Fibroblast of the aortic adventitia (primary cell): Measurements from ENCODE around the gene SLC16A10. TPM values are rescaled to one million over a fixed set of nuclear protein-coding genes. Genes with fewer than 3 reads are reported as not detected.

Source experiments
- DNase-seq: peaks from one replicate; pipeline ENCODE4 v3.0.0-alpha.2; 2010; ENCODE audit warnings: low read depth
- H3K4me3 ChIP-seq: 2 replicates; pipeline ENCODE4 v1.5.1; 2011; ENCODE audit warnings: low read depth, mild to moderate bottlenecking, control low read depth, low read length, moderate library complexity
- CTCF ChIP-seq: IDR thresholded peaks from 2 replicates; pipeline ENCODE4 v1.5.1; 2011; ENCODE audit warnings: mild to moderate bottlenecking, low read length, control low read depth, inconsistent platforms; ENCODE audit not compliant: insufficient read depth
- total RNA-seq: library from RNA; depleted of rRNA; stranded (reverse); fragments of >200 nt; gene quantifications from 2 replicates; pipeline ENCODE4 v1.2.3, GENCODE V29; 2012; ENCODE audit warnings: low replicate concordance

SLC16A10 gene
- total RNA-seq, 1 donor, result not detected

DNA sequence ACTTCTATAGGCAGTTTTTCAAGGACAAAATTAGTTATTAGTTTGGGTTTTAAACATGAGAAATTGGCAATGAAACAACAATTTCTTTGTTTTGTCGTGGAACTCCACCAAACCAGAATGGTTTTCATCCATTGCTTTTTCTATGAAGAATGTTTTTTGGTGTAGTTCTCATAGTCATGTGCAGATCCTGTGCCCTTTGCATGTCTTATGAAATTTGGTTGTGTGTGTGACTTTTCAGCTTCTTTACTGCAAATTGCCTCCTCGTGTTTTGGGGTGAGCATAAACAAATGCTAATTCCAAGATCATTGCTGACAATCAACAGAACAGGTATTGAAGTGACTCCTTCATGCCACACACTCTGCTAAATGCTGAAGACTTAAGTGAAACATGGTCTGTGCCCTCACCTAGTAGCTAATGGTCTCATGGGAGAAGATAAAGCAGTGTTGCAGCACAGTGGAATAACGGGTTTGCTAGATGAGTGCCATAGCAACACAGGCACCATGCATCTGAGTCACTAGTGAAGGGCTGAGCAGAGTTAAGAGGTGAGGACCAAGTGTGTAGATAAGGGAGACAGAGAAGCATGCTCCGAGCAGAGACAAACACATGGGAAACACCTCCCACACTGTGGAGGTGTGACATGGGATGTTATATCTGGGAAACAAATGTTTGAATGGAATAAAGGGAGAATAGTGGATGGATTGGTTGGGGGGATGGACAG is 120.0 kb downstream of the SLC16A10 start:
- TF ChIP-seq CTCF, result no peak
- peak; percentile 16 for DNase-seq
- H3K4me3 ChIP-seq, result no peak overlapping the region

- no peak overlapping the region for H3K4me3 ChIP-seq
- no peak for TF ChIP-seq CTCF
- no peak for DNase-seq
These were observed 121.6 kb downstream of the SLC16A10 start for GRCh38 chr6:111208933-111209332.

GRCh38 chr6:111210194-111210728 is 123.0 kb downstream of the SLC16A10 start:
- DNase-seq, result peak; percentile 76
- TF ChIP-seq CTCF, result peak; percentile 77
- H3K4me3 ChIP-seq, result no peak overlapping the region

GRCh38 chr6:111211411-111212030 is 124.2 kb downstream of the SLC16A10 start:
- H3K4me3 ChIP-seq, result no peak overlapping the region
- DNase-seq, result no peak
- no peak for TF ChIP-seq CTCF

DNA sequence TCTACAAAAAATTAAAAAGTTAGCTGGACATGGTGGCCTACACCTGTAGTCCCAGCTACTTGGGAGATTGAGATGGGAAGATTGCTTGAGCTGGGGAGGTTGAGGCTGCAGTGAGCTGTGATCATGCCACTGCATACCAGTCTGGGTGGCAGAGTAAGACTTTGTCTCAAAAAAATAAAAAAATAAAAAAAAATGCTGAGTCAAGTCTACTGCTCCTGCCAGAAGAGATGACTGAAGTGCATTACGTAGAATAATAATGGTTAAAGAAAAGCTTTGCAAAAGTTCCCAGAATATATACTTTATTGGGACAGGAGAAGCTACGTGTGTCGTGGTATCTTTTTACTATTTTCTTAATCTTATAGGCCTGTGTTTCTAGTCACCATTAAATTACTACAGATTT is 125.3 kb downstream of the SLC16A10 start:
- DNase-seq, result no peak
- TF ChIP-seq CTCF, result no peak
- no peak overlapping the region for H3K4me3 ChIP-seq

- peak; percentile 82 for DNase-seq
- H3K4me3 ChIP-seq, result no peak overlapping the region
- TF ChIP-seq CTCF, result no peak
These were observed 127.8 kb downstream of the SLC16A10 start for GRCh38 chr6:111215131-111215530.
